Measurements from ENCODE around the gene UBASH3A. TPM values are rescaled to one million over a fixed set of nuclear protein-coding genes. Genes with fewer than 3 reads are reported as not detected.

UBASH3A gene, protein sequence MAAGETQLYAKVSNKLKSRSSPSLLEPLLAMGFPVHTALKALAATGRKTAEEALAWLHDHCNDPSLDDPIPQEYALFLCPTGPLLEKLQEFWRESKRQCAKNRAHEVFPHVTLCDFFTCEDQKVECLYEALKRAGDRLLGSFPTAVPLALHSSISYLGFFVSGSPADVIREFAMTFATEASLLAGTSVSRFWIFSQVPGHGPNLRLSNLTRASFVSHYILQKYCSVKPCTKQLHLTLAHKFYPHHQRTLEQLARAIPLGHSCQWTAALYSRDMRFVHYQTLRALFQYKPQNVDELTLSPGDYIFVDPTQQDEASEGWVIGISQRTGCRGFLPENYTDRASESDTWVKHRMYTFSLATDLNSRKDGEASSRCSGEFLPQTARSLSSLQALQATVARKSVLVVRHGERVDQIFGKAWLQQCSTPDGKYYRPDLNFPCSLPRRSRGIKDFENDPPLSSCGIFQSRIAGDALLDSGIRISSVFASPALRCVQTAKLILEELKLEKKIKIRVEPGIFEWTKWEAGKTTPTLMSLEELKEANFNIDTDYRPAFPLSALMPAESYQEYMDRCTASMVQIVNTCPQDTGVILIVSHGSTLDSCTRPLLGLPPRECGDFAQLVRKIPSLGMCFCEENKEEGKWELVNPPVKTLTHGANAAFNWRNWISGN
- not detected in 2 replicates for total RNA-seq

DNA sequence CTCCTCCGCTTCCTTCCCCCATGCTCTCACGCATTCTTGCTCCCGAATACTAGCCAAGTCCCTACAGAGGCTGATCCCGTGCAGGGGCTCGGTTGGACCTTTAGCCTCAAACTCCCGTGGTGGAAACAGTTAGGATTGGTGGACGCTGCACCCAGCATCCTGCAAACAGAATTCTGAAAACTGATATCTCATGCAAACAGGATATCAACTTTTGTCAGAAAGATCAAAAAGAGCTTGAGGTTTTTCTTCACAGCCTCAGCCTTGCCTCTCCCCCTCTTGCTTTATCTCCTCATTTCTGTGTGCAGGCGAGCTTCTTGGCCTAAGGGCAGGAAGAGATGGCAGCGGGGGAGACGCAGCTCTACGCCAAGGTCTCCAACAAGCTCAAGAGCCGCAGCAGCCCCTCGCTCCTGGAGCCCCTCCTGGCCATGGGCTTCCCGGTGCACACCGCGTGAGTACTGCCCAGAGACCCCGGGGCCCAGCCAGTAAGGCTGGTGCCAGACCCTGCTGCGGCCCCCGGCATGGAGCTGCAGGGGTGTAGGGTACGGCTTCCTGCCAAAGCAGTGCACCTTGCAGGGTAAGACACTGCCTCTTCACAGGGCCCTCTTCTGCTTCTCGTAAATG is at the start of gene UBASH3A:
UBASH3A (plus strand) TSS at position 292 of the 621 bp plus-strand sequence; CDS start at position 336, 44 bp downstream.
- DNase-seq (ENCODE audit: low read depth, low spot score): no peak

GRCh38 chr21:42356046-42356445 is 47.7 kb upstream of the UBASH3A start:
- no peak for DNase-seq (ENCODE audit: low read depth, low spot score)

GRCh38 chr21:42356650-42357049 is 47.1 kb upstream of the UBASH3A start:
- DNase-seq (ENCODE audit: low read depth, low spot score): no peak

- no peak for DNase-seq (ENCODE audit: low read depth, low spot score)
These were observed 46.4 kb upstream of the UBASH3A start for GRCh38 chr21:42357307-42357706.

DNA sequence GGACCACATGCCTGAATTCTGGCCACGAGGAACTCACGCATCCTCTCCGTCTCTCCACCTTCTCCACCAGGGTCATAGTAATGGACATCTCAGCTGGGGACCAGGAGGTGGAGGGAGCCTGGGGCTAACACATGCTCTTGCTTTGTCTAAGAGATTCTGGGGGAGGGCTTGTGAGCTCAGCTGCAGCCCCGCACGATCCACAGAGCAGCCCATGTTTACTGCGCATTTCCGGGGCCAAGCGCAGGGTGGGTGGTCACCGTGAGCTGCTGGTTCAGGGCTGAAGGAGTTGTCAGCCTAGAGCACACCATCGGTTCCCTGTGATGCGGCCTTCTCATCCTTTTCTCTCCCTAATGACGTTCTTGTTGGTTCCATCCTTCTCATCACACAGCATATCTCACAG is 45.4 kb upstream of the UBASH3A start:
- no peak for DNase-seq (ENCODE audit: low read depth, low spot score)

DNA sequence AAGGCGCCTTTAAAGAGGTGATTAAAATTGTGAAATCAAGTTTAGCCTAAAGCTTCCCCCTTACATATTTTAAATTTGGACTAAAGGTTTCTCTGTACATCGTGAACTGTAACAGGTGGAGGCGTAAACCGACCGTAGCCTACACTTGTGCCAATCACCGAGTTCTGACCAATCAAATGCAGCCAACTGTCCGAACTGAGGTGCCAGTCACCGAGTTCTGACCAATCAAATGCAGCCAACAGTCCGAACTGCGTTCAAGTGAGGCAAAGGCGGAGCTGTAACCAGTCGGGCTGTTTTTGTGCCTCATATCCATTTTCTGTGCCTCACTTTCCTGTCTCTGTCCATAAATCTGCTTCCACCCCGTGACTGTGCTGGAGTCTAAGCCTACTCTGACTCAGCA is 44.8 kb upstream of the UBASH3A start:
- no peak for DNase-seq (ENCODE audit: low read depth, low spot score)

DNA sequence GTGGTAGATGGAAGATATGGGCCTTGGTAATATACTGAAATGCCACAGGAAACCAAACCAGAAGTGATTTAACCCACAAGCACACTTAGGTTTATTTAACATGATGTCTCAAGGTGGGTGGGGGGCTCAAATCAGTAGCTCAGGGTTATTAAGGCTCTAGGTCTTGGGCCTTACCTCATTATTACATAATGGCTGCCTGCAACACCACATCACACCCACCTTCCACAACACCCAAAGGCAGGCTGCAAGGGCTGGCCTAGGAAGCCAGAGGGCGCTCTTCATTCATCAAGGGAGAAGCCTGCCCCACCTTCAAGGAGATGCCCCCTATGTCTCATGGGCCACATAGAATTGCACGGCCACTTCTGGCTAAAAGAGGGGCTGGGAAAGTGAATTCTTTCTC is 43.4 kb upstream of the UBASH3A start:
- DNase-seq (ENCODE audit: low read depth, low spot score): no peak

DNA sequence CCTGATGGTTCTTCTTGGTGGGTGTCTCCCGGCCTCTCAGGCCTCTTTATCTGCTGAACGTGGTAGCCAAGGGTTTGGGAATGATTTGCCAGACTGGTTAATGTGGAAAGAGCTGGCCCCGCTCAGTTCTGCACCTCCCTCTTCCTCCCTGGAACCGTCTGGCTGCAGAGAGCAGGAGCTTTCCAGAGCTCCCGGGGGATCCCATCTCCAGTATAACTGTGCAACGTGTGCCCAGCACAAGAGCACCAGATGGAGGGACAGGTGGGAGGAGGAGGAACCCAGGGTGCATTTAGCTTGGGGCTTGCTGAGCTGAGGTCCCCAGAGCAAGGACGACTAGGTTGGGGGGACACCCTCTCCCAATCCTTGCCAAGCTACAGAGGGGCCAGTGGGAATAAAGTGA is 42.4 kb upstream of the UBASH3A start:
- no peak for DNase-seq (ENCODE audit: low read depth, low spot score)

DNA sequence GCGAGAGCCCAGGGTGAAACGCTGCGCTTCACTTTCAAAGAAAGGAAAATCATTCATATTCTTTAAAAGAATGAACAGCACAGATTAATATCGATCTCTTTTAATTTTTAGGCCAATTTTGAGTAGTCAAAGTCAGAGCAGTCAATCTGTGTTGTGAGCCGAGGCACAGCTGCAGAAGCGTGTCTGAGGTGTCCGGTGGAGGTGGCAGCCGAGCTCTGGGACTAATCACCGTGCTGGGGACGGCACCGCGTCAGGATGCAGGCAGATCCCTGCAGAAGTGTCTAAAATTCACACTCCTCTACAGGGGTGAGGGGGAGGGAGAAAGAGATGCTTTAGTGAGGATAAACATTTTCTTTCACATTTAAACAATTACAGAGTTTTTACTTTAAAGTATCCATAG is 41.5 kb upstream of the UBASH3A start:
- no peak for DNase-seq (ENCODE audit: low read depth, low spot score)

DNA sequence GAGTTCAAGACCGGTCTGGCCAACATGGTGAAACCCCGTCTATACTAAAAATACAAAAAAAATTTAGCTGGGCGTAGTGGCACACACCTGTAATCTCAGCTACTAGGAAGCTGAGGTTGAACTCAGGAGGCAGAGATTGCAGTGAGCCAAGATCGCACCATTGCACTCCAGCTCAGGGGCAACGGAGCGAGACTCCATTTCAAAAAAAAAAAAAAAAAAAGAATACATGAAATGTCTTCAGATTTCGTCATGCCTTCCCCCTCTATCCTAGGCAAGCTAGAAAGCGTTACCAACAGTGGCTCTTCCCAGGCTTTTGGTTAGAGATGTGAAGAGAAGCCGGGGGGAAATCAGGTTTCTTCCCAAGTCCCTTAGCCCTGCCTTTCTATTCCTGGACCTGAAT is 41.0 kb upstream of the UBASH3A start:
- no peak for DNase-seq (ENCODE audit: low read depth, low spot score)

GRCh38 chr21:42363312-42363711 is 40.4 kb upstream of the UBASH3A start:
- no peak for DNase-seq (ENCODE audit: low read depth, low spot score)

DNA sequence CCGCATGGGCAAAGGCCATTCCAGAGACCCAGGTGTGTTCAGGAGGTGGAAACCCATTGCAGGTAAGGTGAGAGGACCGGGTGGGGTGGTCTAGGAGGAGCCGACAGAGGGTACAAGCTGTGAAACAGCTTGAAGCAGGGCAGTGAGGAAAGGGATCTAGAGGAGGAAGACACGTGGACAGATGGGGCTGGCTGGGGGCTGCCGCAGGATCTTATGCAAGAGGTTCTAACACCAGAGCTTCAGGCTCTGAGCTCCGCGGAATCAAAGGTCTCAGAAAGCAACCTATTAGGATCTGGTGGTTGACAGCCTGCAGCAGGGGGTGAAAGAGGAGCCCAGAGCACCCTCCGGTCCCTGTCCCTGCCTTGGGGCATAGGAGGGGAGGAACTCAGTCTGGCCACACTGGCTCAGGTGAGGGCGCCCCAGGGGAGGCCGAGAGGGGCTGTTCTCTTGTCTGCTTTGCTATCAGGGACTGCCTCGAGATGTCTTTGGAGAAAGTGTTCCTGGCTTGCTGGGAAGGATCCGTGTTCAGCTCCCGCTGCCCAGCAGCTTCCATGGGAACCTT is 39.3 kb upstream of the UBASH3A start:
- DNase-seq (ENCODE audit: low read depth, low spot score): no peak

GRCh38 chr21:42365770-42366169 is 37.9 kb upstream of the UBASH3A start:
- DNase-seq (ENCODE audit: low read depth, low spot score): no peak

DNA sequence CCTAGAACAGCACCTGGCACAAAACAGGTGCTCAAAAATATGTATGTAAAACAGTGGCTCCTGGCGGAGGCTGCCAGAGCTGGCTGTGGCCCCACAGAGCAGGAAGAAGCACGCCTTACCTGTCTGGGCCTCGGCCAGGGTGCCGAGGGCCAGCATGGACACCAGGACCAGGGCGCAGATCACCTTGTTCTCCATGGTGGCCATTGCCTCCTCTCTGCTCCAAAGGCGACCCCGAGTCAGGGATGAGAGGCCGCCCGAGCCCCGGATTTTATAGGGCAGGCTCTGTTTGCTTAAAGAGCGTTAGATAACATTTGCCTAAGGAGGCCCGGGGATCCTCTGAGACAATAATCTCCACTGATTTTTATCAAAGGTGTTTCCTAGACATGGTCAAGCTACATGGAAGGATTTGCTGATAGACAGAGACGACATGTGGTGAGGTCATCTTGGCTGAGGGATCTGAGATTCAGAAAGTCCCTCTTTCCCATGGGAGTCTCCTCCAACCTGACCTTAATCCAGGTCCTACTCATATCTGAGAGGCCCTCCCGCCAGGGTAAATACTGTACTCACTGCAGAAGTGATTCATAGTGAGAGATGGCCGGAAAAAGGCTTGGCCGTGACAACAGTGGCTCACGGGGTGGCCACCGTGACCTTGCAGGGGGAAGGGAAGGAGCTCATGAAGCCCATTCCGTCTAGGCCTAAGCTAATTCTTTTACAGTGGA is 37.3 kb upstream of the UBASH3A start, which contains the start of gene TFF1:
TFF1 (minus strand) TSS at position 244 of the 719 bp plus-strand sequence; CDS start at position 204, 40 bp downstream.
- no peak for DNase-seq (ENCODE audit: low read depth, low spot score)

DNA sequence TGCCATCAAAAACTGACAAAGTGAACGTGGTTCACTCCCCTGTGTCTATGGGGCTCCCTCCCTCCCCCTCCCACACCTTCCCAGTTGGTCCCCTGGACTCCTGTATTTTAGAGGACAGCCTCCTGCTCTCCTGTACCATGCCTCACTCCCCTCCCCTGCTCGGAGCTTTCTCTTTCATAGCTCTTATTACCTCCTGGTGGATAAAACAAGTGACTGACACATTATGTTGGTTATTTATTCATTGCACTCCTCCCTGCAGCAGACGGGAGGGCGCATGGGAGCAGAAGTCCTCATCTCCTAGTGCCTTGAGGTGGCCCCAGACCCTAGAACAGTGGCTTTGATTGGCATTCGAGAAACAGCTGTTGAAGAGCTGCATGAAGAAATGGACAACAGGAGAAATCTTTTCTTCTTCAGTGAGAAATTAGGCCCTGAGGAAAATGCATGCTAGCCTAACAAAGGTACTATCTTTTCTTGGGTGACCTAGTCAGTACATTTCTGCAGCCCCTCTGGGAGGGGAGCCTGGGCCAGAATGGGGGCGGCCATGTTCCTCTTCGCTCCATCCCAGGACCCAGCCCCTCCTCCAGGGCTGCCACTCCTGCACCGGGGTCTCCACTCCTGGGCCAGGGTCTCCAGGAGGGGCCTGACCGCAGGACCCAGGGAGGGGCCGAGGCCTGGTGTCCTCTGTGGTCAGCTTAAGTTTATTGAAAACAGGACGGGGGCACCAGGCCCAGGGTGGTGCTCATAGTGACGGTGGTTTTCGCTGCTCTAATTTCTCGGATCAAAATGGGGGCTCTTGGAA is 36.1 kb upstream of the UBASH3A start:
- DNase-seq (ENCODE audit: low read depth, low spot score): no peak

DNA sequence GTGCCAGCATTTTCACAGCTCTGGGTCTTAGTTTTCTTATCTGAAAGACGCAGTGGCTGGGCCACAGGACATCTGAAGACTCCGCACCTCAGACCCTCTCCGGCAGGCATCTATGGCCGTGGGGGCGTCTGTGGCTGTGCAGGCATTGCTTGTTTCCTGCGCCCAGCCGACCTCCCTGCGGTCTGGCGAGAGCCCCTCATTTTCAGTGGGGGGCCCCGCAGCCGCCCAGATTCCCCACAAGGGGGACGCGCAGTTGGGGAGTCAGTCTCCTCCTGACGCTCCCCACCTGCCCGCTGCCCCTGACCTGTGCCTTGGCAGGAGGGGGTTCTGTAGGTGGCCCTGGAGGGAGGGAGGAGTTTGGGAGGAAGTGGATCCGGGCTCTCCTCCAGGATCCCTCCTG is 33.9 kb upstream of the UBASH3A start:
- DNase-seq (ENCODE audit: low read depth, low spot score): no peak

DNA sequence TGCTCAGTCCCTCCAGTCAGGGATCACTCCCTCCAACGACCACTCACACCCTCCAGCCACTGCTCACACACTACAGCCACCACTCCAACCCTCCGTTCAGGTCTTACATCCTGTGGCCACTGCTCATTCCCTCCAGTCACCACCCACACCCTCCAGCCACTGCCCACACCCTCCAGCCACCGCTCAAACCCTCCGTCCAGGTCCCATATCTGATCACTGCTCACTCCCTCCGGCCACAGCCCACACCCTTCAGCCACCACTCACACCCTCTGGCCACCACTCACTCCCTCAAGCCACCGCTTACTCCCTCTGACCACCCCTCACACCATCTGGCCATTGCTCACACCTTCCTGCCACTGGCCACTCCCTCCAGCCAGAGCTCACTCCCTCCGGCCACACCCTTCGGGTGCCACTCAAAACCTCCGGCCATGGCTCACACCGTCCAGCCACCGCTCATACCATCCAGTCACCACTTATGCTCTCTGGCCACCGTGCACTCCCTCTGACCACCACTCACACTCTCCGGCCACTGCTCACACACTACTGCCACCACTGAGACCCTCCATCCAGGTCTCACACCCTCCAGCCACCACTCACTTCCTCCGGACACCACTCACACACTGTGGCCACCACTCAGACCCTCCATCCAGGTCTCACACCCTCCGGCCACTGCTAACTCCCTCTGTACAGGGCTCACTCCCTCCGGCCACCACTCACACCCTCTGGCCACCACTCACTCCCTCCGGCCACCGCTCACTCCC is 32.6 kb upstream of the UBASH3A start:
- DNase-seq (ENCODE audit: low read depth, low spot score): no peak

DNA sequence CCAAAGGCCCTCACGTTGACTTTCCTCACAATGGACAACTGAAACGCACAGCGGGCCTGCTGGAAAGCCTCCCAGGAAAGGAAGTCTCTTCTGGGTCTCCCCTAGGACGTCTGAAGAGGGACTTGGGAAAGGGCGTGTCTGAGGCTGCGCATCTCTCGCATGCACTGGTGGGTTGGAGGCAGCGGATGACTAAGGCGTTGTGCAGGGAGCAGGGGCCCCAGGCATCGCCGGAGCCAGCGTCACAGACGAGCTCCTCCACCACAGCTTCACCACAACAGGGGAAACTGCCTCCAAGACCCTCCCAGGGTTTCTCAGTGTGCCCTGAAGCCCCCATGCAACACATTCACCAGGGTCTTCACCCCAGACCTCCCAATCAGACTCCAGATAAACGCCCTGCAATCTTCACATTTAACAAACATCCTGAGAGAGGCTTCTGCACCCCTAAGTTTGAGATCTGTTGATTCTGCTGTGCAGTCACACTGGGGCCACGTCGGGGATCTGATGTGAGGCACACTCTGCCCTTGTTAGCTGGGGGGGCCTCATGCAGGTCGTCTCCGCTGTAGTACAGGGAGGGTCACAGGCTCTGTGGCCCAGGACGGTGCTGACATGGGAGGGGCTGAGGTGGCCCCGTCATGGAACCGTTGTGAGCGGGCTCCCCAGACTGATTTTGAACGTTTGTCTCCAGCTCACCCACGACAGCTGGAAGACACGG is 30.4 kb upstream of the UBASH3A start:
- no peak for DNase-seq (ENCODE audit: low read depth, low spot score)

GRCh38 chr21:42373908-42374455 is 29.7 kb upstream of the UBASH3A start:
- DNase-seq (ENCODE audit: low read depth, low spot score): no peak
